Endodermal cell (in vitro differentiated cells): Measurements from ENCODE around the gene KAT7. TPM values are rescaled to one million over a fixed set of nuclear protein-coding genes. Genes with fewer than 3 reads are reported as not detected.
A peak's percentile ranks its signal among the peaks of the same experiment; 100 is the strongest.

Experiments used
- DNase-seq: peaks from one replicate; pipeline ENCODE4 v3.0.0-alpha.2; 2017
- H3K27ac ChIP-seq: 2 replicates; pipeline ENCODE4 v1.5.1; 2013; ENCODE audit warnings: mild to moderate bottlenecking, low read depth, low read length, moderate library complexity
- H3K27me3 ChIP-seq: 2 replicates; pipeline ENCODE4 v1.6.1; 2013; ENCODE audit warnings: mild to moderate bottlenecking, low read length, moderate library complexity; ENCODE audit not compliant: insufficient read depth, control insufficient read depth, poor library complexity, severe bottlenecking
- H3K36me3 ChIP-seq: 2 replicates; pipeline ENCODE4 v1.7.0; 2013; ENCODE audit warnings: mild to moderate bottlenecking, low read length, moderate library complexity; ENCODE audit not compliant: control insufficient read depth, insufficient read depth
- H3K4me1 ChIP-seq: one replicate; pipeline ENCODE4 v1.7.0; 2013; ENCODE audit warnings: low read length; ENCODE audit not compliant: control insufficient read depth, insufficient read depth
- H3K4me3 ChIP-seq: 2 replicates; pipeline ENCODE4 v1.5.1; 2013; ENCODE audit warnings: mild to moderate bottlenecking, low read length, moderate library complexity
- H3K9ac ChIP-seq: 2 replicates; pipeline ENCODE4 v1.6.1; 2013; ENCODE audit warnings: mild to moderate bottlenecking, low read length, moderate library complexity; ENCODE audit not compliant: poor library complexity, severe bottlenecking; ENCODE audit errors: extremely low read depth
- H3K9me3 ChIP-seq: 2 replicates; pipeline ENCODE4 v1.6.1; 2013; ENCODE audit warnings: mild to moderate bottlenecking, low read length, moderate library complexity; ENCODE audit not compliant: control insufficient read depth
- H3K27ac Mint-ChIP-seq: 2 replicates; pipeline ENCODE4 v1.8.0; 2020; ENCODE audit warnings: mixed read lengths
- H3K27me3 Mint-ChIP-seq: 2 replicates; pipeline ENCODE4 v1.8.0; 2021; ENCODE audit warnings: mild to moderate bottlenecking, mixed read lengths; ENCODE audit not compliant: insufficient read depth
- H3K36me3 Mint-ChIP-seq: 2 replicates; pipeline ENCODE4 v1.8.0; 2020; ENCODE audit warnings: low read depth, mixed read lengths
- H3K4me1 Mint-ChIP-seq: 2 replicates; pipeline ENCODE4 v1.8.0; 2020; ENCODE audit warnings: mixed read lengths
- H3K4me3 Mint-ChIP-seq: 2 replicates; pipeline ENCODE4 v1.8.0; 2020; ENCODE audit warnings: mild to moderate bottlenecking, moderate library complexity, mixed read lengths
- H3K9me3 Mint-ChIP-seq: 2 replicates; pipeline ENCODE4 v1.8.0; 2020; ENCODE audit warnings: mild to moderate bottlenecking, mixed read lengths
- WGBS, 2 experiments: methylation state at CpG; one replicate each; pipeline versions ENCODE4 v1.1.5 to v1.1.7; 2013; ENCODE audit warnings: missing lambda C conversion rate in 2 of 2, mixed read lengths in 1 of 2; ENCODE audit not compliant: insufficient coverage in 1 of 2, insufficient read length in 1 of 2; 5-methylcytosine and 5-hydroxymethylcytosine counted together
- total RNA-seq, 2 donors: library from RNA; stranded (reverse); fragmentation: NEBNext Ultra II Directional in 1 of 2; extraction: Animal tissue kit (Norgen Biotek cat#: 25700) in 1 of 2; gene quantifications; 2 replicates in 1 of 2; 3 replicates in 1 of 2; pipeline ENCODE4 v1.2.1, GENCODE V29; 2021
- TF ChIP-seq, protein P1 (sequence below): fragments of 200-600 bp; sonication (generic); conservative IDR thresholded peaks from 2 replicates; pipeline ENCODE4 v1.5.0; 2021; ENCODE audit warnings: antibody characterized with exemption, mild to moderate bottlenecking

KAT7 gene
- total RNA-seq, 2 donors from 2014 or later = 77.8 to 80.5 TPM

DNA sequence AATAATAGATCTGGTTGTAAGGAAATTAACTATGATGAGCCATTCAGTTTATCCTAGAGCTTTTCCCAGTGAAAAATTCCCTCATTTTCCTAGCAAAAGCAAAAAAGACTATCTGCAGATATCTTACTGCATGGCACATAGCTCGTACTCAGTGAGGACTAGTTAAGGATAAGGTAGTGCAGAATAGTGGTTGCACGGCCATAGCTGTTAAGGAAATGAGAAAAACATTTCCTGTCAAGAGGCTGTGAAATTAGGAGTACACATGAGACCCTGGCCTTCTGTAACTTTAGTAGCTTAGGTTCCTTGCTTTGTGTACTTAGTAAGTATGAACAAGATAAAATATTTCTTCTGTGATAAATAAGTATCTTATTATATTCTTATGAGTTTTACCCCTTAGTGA, 10.3 kb downstream of the KAT7 start:
- Histone ChIP-seq H3K27me3 (no peaks in the 10 kb centered on the region), H3K27ac (no peak overlapping the region), H3K4me3 (no peak overlapping the region), H3K9me3 (no peaks in the 10 kb centered on the region), H3K36me3 (peaks cover 85% of the 10 kb centered on the region), H3K4me1 (no peaks in the 10 kb centered on the region), H3K9ac (no peak overlapping the region)
- WGBS, 2 experiments = 94 to 100% methylated on average over 2 of the region's 2 CpGs
- Mint-ChIP-seq H3K36me3 (peaks cover 80% of the 10 kb centered on the region), H3K9me3 (no peaks in the 10 kb centered on the region), H3K27me3 (no peaks in the 10 kb centered on the region), H3K27ac (peak overlapping the region; percentile 71), H3K4me3 (no peak overlapping the region), H3K4me1 (no peaks in the 10 kb centered on the region)
- TF ChIP-seq, protein P1, sequence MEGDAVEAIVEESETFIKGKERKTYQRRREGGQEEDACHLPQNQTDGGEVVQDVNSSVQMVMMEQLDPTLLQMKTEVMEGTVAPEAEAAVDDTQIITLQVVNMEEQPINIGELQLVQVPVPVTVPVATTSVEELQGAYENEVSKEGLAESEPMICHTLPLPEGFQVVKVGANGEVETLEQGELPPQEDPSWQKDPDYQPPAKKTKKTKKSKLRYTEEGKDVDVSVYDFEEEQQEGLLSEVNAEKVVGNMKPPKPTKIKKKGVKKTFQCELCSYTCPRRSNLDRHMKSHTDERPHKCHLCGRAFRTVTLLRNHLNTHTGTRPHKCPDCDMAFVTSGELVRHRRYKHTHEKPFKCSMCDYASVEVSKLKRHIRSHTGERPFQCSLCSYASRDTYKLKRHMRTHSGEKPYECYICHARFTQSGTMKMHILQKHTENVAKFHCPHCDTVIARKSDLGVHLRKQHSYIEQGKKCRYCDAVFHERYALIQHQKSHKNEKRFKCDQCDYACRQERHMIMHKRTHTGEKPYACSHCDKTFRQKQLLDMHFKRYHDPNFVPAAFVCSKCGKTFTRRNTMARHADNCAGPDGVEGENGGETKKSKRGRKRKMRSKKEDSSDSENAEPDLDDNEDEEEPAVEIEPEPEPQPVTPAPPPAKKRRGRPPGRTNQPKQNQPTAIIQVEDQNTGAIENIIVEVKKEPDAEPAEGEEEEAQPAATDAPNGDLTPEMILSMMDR = no peak
- no peak for DNase-seq

- Histone ChIP-seq H3K27me3 (no peaks in the 10 kb centered on the region), H3K4me3 (no peak overlapping the region), H3K4me1 (peaks cover 6% of the 10 kb centered on the region), H3K9me3 (no peaks in the 10 kb centered on the region), H3K36me3 (peaks cover 80% of the 10 kb centered on the region), H3K9ac (no peak overlapping the region), H3K27ac (no peak overlapping the region)
- peaks cover 18% of the 10 kb centered on the region for H3K4me1 Mint-ChIP-seq
- DNase-seq = no peak
- no peak overlapping the region for H3K4me3 Mint-ChIP-seq
- WGBS, 2 experiments = 76 to 84% methylated on average over 3 to 4 of the region's 4 CpGs
- H3K9me3 Mint-ChIP-seq = no peaks in the 10 kb centered on the region
- H3K36me3 Mint-ChIP-seq = peaks cover 44% of the 10 kb centered on the region
- no peaks in the 10 kb centered on the region for H3K27me3 Mint-ChIP-seq
- peak overlapping the region; percentile 17 for H3K27ac Mint-ChIP-seq
- TF ChIP-seq, protein P1 = no peak
These were observed 20.6 kb downstream of the KAT7 start for GRCh38 chr17:49809056-49809455.

GRCh38 chr17:49814781-49815529, 26.5 kb downstream of the KAT7 start:
- H3K9me3 Mint-ChIP-seq = no peaks in the 10 kb centered on the region
- DNase-seq = no peak
- H3K36me3 ChIP-seq = peaks cover 86% of the 10 kb centered on the region
- H3K4me1 Mint-ChIP-seq = peaks cover 45% of the 10 kb centered on the region
- peak overlapping the region; percentile 94 for H3K27ac Mint-ChIP-seq
- WGBS, 2 experiments = 54 to 71% methylated on average over 1 to 4 of the region's 4 CpGs
- TF ChIP-seq, protein P1 = no peak
- H3K27ac ChIP-seq = peak overlapping the region; percentile 55
- peak overlapping the region; percentile 41 for H3K4me3 ChIP-seq
- H3K27me3 Mint-ChIP-seq = no peaks in the 10 kb centered on the region
- peak overlapping the region; percentile 6 for H3K9ac ChIP-seq
- H3K9me3 ChIP-seq = no peaks in the 10 kb centered on the region
- H3K36me3 Mint-ChIP-seq = peaks cover 50% of the 10 kb centered on the region
- H3K4me1 ChIP-seq = peaks cover 14% of the 10 kb centered on the region
- H3K4me3 Mint-ChIP-seq = peak overlapping the region; percentile 43
- no peaks in the 10 kb centered on the region for H3K27me3 ChIP-seq
